ENCODE measurements around the gene MAP3K12. TPM values are rescaled to one million over a fixed set of nuclear protein-coding genes. Genes with fewer than 3 reads are reported as not detected.

The MAP3K12 gene
- total RNA-seq, 1 donor from 2014 or later, result 22.3 TPM

DNA sequence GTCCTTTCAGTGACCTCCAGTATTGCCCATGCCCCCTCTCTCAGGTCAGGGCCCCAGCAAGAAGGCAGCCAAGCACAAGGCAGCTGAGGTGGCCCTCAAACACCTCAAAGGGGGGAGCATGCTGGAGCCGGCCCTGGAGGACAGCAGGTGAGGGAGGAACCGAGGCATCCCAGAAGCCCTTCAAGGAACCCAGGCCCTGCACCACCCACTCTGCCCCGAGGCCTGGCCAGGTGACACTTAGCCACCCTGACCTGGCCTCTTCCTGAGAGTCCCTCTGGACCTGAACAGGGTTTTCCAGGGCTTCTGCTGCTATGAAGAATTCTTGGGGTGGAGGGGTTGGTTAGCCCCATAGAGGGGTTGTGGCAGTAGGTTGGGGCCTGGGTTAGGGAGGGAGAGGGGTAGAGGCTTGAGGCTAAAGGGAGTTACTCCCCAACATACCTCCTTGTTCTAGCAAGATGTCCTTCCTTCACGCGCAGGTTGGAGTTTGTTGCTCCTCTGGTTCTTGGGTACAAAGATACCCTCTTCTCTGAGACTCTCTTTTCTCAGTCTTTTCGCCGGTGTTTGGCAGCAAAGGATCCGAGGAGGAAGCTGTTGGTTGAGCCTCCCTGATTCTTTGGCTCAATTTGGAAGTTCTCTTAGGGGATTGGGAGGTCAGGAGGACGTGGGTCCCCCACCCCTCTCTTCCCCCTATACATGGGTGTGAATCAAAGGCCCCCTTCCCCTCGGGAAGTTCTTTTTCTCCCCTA lies 3.9 kb upstream of the MAP3K12 start:
- H3K9me3 ChIP-seq, result no peaks in the 10 kb centered on the region
- intact Hi-C loops (cut with DNase I), result loop anchor here (10.0 kb wide), 1 partner anchor 148 kb away; no protein-coding TSS in a partner anchor
- ATAC-seq, result no peak
- H3K4me1 ChIP-seq, result peaks cover 20% of the 10 kb centered on the region
- peaks cover 27% of the 10 kb centered on the region for H3K36me3 ChIP-seq
- no peak for TF ChIP-seq CTCF (IDR thresholded peaks at IDR 0.05)
- no peaks in the 10 kb centered on the region for H3K27me3 ChIP-seq
- DNase-seq, result peak; percentile 62
- H3K4me3 ChIP-seq, result peak overlapping the region; percentile 2
- peak overlapping the region; percentile 82 for H3K27ac ChIP-seq

DNA sequence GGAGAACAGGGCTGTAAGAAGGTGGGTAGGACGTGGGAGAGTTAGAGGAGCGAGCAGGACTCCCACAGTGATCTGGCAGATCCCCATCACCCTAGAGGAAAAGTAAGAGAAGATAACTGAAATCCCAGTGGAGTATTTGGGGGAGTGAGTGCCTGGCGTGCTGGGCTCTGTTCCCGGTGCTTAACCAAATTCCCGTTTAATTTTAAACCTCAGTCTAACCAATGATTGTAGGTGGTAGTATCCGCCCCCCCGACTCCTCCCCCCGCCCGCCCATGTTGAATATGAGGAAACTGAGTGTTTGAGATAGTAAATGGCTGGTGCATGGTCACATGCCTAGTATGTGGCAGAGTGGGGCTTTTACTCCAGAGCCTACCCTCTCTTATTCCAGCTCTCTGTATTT lies 3.1 kb upstream of the MAP3K12 start:
- intact Hi-C loops (cut with DNase I), result loop anchor here (10.0 kb wide), 1 partner anchor 148 kb away; no protein-coding TSS in a partner anchor
- H3K4me1 ChIP-seq, result peaks cover 26% of the 10 kb centered on the region
- H3K27ac ChIP-seq, result peak overlapping the region; percentile 97
- peaks cover 27% of the 10 kb centered on the region for H3K36me3 ChIP-seq
- H3K9me3 ChIP-seq, result no peaks in the 10 kb centered on the region
- peak overlapping the region; percentile 77 for H3K4me3 ChIP-seq
- DNase-seq (peak; percentile 46), ATAC-seq (no peak)
- H3K27me3 ChIP-seq, result no peaks in the 10 kb centered on the region
- no peak for TF ChIP-seq CTCF (IDR thresholded peaks at IDR 0.05)

GRCh38 chr12:53501615-53502181 lies 2.4 kb upstream of the MAP3K12 start:
- peaks cover 23% of the 10 kb centered on the region for H3K36me3 ChIP-seq
- H3K27me3 ChIP-seq, result no peaks in the 10 kb centered on the region
- H3K9me3 ChIP-seq, result no peaks in the 10 kb centered on the region
- DNase-seq, result peak; percentile 61
- peaks cover 32% of the 10 kb centered on the region for H3K4me1 ChIP-seq
- ATAC-seq, result no peak
- TF ChIP-seq CTCF (IDR thresholded peaks at IDR 0.05), result no peak
- intact Hi-C loops (cut with DNase I), result loop anchor here (10.0 kb wide), 1 partner anchor 147 kb away; no protein-coding TSS in a partner anchor
- H3K4me3 ChIP-seq, result peak overlapping the region; percentile 77
- H3K27ac ChIP-seq, result peak overlapping the region; percentile 97

- Histone ChIP-seq H3K27ac (peak within 1 kb of the TSS; percentile 97), H3K4me3 (peak within 1 kb of the TSS; percentile 77), H3K4me1 (peaks cover 39% of the 10 kb centered on the region), H3K27me3 (no peaks in the 10 kb centered on the region), H3K36me3 (peaks cover 16% of the 10 kb centered on the region), H3K9me3 (no peaks in the 10 kb centered on the region)
- ATAC-seq, result peak; percentile 87
- no peak for TF ChIP-seq CTCF (IDR thresholded peaks at IDR 0.05)
- intact Hi-C loops (cut with DNase I), result loop anchor here (10.0 kb wide), 1 partner anchor 146 kb away; no protein-coding TSS in a partner anchor
- DNase-seq, result peak; percentile 98
Measured at GRCh38 chr12:53500776-53501614, 1.7 kb upstream of the MAP3K12 start, which contains the start of gene TARBP2. Gene TARBP2, plus strand, starts transcription at chr12:53501283. Its CDS starts 126 bp downstream, at chr12:53501409.

DNA sequence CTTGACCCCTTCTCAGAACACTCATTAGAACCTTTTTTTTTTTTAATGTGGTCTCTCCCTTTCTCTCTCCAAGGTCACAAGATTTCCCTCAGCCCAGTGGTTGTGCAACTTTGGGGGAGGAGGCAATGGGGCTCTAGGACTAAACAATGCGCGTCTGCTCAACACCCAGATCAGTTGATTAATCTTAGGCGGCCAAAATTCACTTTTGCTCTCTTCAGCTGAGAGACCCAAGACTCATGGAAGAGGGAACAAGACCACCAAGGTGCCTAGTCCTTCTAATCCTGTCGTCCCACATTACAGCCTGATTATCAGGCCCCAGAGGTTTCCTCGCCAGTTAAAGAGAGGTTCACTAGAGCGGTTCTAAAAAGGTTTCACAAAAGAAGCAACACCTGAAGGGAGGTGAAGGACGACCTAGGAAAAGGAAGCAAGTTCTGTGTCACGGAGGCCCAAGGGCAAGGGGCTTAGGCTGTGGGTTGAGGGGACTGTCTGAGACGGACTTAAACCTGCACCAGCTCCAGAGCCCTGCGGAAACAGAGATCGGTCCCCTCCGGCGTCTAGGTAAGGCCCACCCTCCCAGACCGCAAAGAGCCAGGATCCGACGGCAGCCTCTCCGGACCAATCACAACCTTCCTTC lies 1.0 kb upstream of the MAP3K12 start:
- Histone ChIP-seq H3K27me3 (no peaks in the 10 kb centered on the region), H3K9me3 (no peaks in the 10 kb centered on the region), H3K4me1 (peaks cover 45% of the 10 kb centered on the region), H3K27ac (peak overlapping the region; percentile 97), H3K4me3 (peak overlapping the region; percentile 77), H3K36me3 (peaks cover 9% of the 10 kb centered on the region)
- intact Hi-C loops (cut with DNase I), result loop anchor here (10.0 kb wide), 1 partner anchor 145 kb away; no protein-coding TSS in a partner anchor
- peak; percentile 79 for DNase-seq
- TF ChIP-seq CTCF (IDR thresholded peaks at IDR 0.05), result no peak
- ATAC-seq, result peak; percentile 11

Data from upper lobe of right lung (tissue), 1 donor.